A549 (cell line): ENCODE measurements around the gene TECPR2. TPM values are rescaled to one million over a fixed set of nuclear protein-coding genes. Genes with fewer than 3 reads are reported as not detected.

Experiments
- ATAC-seq, 2 experiments: fragments of 200-7000 bp in 1 of 2; fragments of >200 bp in 1 of 2; cut with Nextera tagmentation in 1 of 2; cut with Tn5 transposase in 1 of 2; 3 replicates each; pipeline versions ENCODE4 v1.8.0 to v1.9.1; 2018 to 2020; ENCODE audit warnings: mild to moderate bottlenecking in 1 of 2, moderate library complexity in 1 of 2
- CTCF ChIA-PET: fragments of 300-600 bp; sonication (Branson Sonifier 250); formaldehyde crosslinking; extraction: SDS; loops from one replicate; lab custom pipeline; 2021; ENCODE audit warnings: antibody characterized with exemption, inconsistent platforms; lab: Yijun Ruan, JAX
- POLR2A ChIA-PET: fragments of 350-600 bp; formaldehyde crosslinking; extraction: SDS; loops from one replicate; lab custom pipeline; 2021; ENCODE audit warnings: antibody characterized with exemption, inconsistent platforms; lab: Yijun Ruan, JAX
- DNase-seq, 2 experiments: peaks; one replicate each; pipeline versions ENCODE4 v3.0.0 to v3.0.0-alpha.2; 2011 to 2016; ENCODE audit warnings: low read depth in 1 of 2, low spot score in 1 of 2
- FAIRE-seq: peaks from 2 replicates; lab custom pipeline; 2011; peaks lifted over from hg19 to GRCh38; lab: Jason Lieb, UNC
- H3K27ac ChIP-seq, 2 experiments: fragments of >200 bp; sonication (Bioruptor Twin); formaldehyde crosslinking; 3 replicates each; pipeline ENCODE4 v1.5.1; 2016 to 2017
- H3K4me1 ChIP-seq: fragments of >200 bp; sonication (Bioruptor Twin); formaldehyde crosslinking; 3 replicates; pipeline ENCODE4 v1.6.1; 2016
- H3K4me2 ChIP-seq: fragments of >200 bp; sonication (Bioruptor Twin); formaldehyde crosslinking; 3 replicates; pipeline ENCODE4 v1.6.1; 2016
- H3K4me3 ChIP-seq: fragments of >200 bp; sonication (Bioruptor Twin); formaldehyde crosslinking; 3 replicates; pipeline ENCODE4 v1.5.1; 2016
- H3K9me3 ChIP-seq: fragments of >200 bp; sonication (Bioruptor Twin); formaldehyde crosslinking; 3 replicates; pipeline ENCODE4 v1.6.1; 2016
- CBX2 ChIP-seq: fragments of 200-600 bp; sonication (generic); IDR thresholded peaks from 2 replicates; pipeline ENCODE4 v1.6.1; 2016; ENCODE audit warnings: low read depth, mild to moderate bottlenecking, borderline replicate concordance
- CTCF ChIP-seq: fragments of >200 bp; sonication (Bioruptor Twin); formaldehyde crosslinking; IDR thresholded peaks from 3 replicates; pipeline ENCODE4 v1.5.1; 2016
- E2F6 ChIP-seq: IDR thresholded peaks from 2 replicates; pipeline ENCODE4 v1.6.1; 2012; ENCODE audit warnings: low read depth, borderline replicate concordance
- EHMT2 ChIP-seq: fragments of 200-600 bp; sonication (generic); IDR thresholded peaks from 2 replicates; pipeline ENCODE4 v1.6.1; 2016; ENCODE audit warnings: antibody characterized with exemption, low read depth, mild to moderate bottlenecking, moderate library complexity
- ELK1 ChIP-seq: fragments of 150-350 bp; IDR thresholded peaks from 2 replicates; pipeline ENCODE4 v1.6.1; 2014; ENCODE audit warnings: low read depth, mild to moderate bottlenecking, low read length
- GATA3 ChIP-seq: IDR thresholded peaks from 2 replicates; pipeline ENCODE4 v1.6.1; 2012; ENCODE audit warnings: borderline replicate concordance
- HDAC2 ChIP-seq: fragments of 200-600 bp; sonication (generic); IDR thresholded peaks from 2 replicates; pipeline ENCODE4 v1.6.1; 2016
- HEYL ChIP-seq: fragments of 250-450 bp; sonication (Bioruptor Pico); IDR thresholded peaks from 2 replicates; pipeline ENCODE4 v1.8.0; 2021; ENCODE audit warnings: mild to moderate bottlenecking, moderate library complexity
- HMGXB4 ChIP-seq: fragments of 250-450 bp; sonication (Bioruptor Pico); IDR thresholded peaks from 2 replicates; pipeline ENCODE4 v1.5.0; 2021; ENCODE audit warnings: mild to moderate bottlenecking, moderate library complexity, borderline replicate concordance
- HOXA7 ChIP-seq: fragments of 250-450 bp; sonication (Bioruptor Pico); IDR thresholded peaks from 2 replicates; pipeline ENCODE4 v1.5.0; 2020; ENCODE audit warnings: mild to moderate bottlenecking, moderate library complexity
- KDM5A ChIP-seq: fragments of 200-600 bp; sonication (generic); IDR thresholded peaks from 2 replicates; pipeline ENCODE4 v1.6.1; 2016; ENCODE audit warnings: antibody characterized with exemption, mild to moderate bottlenecking
- MAFK ChIP-seq: fragments of 450-650 bp; IDR thresholded peaks from 2 replicates; pipeline ENCODE4 v1.6.1; 2014; ENCODE audit not compliant: partially characterized antibody
- MAZ ChIP-seq: fragments of 150-350 bp; IDR thresholded peaks from 2 replicates; pipeline ENCODE4 v1.6.1; 2014; ENCODE audit warnings: antibody characterized with exemption, low read depth, low read length, borderline replicate concordance
- NPAS2 ChIP-seq: fragments of 250-450 bp; sonication (Bioruptor Pico); IDR thresholded peaks from 2 replicates; pipeline ENCODE4 v1.8.0; 2022; ENCODE audit warnings: mild to moderate bottlenecking, moderate library complexity, borderline replicate concordance
- PHF8 ChIP-seq: fragments of 200-600 bp; sonication (generic); IDR thresholded peaks from 2 replicates; pipeline ENCODE4 v1.6.1; 2016; ENCODE audit warnings: low read depth, mild to moderate bottlenecking, antibody characterized with exemption, moderate library complexity, borderline replicate concordance
- RAD21 ChIP-seq, 2 experiments: fragments of >200 bp in 1 of 2; sonication (Bioruptor Twin) in 1 of 2; formaldehyde crosslinking in 1 of 2; IDR thresholded peaks in 1 of 2; conservative IDR thresholded peaks in 1 of 2; 2 replicates in 1 of 2; 3 replicates in 1 of 2; pipeline ENCODE4 v1.6.1; 2012 to 2018; ENCODE audit warnings: inconsistent platforms in 1 of 2
- RCOR1 ChIP-seq: fragments of 150-350 bp; IDR thresholded peaks from 2 replicates; pipeline ENCODE4 v1.6.1; 2014; ENCODE audit warnings: antibody characterized with exemption, low read length, low read depth
- SREBF2 ChIP-seq: fragments of 450-650 bp; IDR thresholded peaks from 2 replicates; pipeline ENCODE4 v1.6.1; 2014; ENCODE audit warnings: mild to moderate bottlenecking, moderate library complexity
- WGBS: methylation state at CpG from one replicate; pipeline ENCODE4 v1.1.6; 2017; ENCODE audit errors: missing lambda C conversion rate; 5-methylcytosine and 5-hydroxymethylcytosine counted together
- polyA plus RNA-seq, 4 experiments: library from polyadenylated mRNA; depleted of rRNA in 3 of 4; stranded (reverse); fragments of >200 nt; fragmentation: RNase III in 1 of 4; extraction: RNeasy Plus Mini Kit Qiagen cat#74134 plus additional on column Dnase treatment in 1 of 4; gene quantifications; 2 replicates in 3 of 4; 3 replicates in 1 of 4; pipeline ENCODE4 v1.2.3, GENCODE V29; 2011 to 2017

The TECPR2 gene
- polyA plus RNA-seq, 2 of the 4 experiments (the other 2 are of a cell fraction), result 5.9 to 7.6 TPM

- Histone ChIP-seq H3K9me3 (no peaks in the 10 kb centered on the region), H3K4me2 (peak overlapping the region; percentile 10; the same call in 2 of the 3 replicates), H3K27ac (0 out of 6 replicates have a peak overlapping the region, but pooled peaks of 1 of the 2 experiments have one; percentile 30), H3K4me3 (no peak overlapping the region), H3K4me1 (peaks cover 10% of the 10 kb centered on the region)
- FAIRE-seq (no peak), ATAC-seq (peak; percentile 70 to 76; a peak in 4 of 6 replicates), DNase-seq (peak; percentile 35 to 44)
- 67% methylated on average over 8 of the region's 8 CpGs for WGBS
- TF ChIP-seq CTCF (no peak), HDAC2 (no peak), GATA3 (0 out of 2 replicates have a peak, but pooled peaks have one; percentile 21)
- CTCF ChIA-PET, result interaction anchor here (0.8 to 1.9 kb wide), 4 partner anchors 10 to 703 kb away, joined by 3 to 8 read pairs (median 4); no protein-coding TSS in a partner anchor
- POLR2A ChIA-PET, result interaction anchor here (0.6 kb wide), 1 partner anchor 747 kb away, joined by 3 read pairs; no protein-coding TSS in a partner anchor
Measured at GRCh38 chr14:102481791-102482238, 119.1 kb downstream of the TECPR2 start.

GRCh38 chr14:102484316-102484715, 121.6 kb downstream of the TECPR2 start:
- CTCF ChIA-PET, result interaction anchor here (0.6 to 2.6 kb wide), 4 partner anchors 12 to 109 kb away, joined by 3 to 11 read pairs (median 4); no protein-coding TSS in a partner anchor
- Histone ChIP-seq H3K4me2 (no peak overlapping the region), H3K4me3 (no peak overlapping the region), H3K9me3 (no peaks in the 10 kb centered on the region), H3K27ac (no peak overlapping the region), H3K4me1 (peaks cover 10% of the 10 kb centered on the region)
- TF ChIP-seq KDM5A (no peak), HEYL (no peak)
- TF ChIP-seq, all 56 proteins: peak for 0
- DNase-seq (no peak), ATAC-seq (no peak), FAIRE-seq (no peak)
- 72% methylated on average over 5 of the region's 5 CpGs for WGBS
- POLR2A ChIA-PET, result no interaction called here

- Histone ChIP-seq H3K4me1 (peaks cover 10% of the 10 kb centered on the region), H3K27ac (no peak overlapping the region), H3K4me3 (no peak overlapping the region), H3K9me3 (no peaks in the 10 kb centered on the region), H3K4me2 (no peak overlapping the region)
- 87% methylated on average over 11 of the region's 11 CpGs for WGBS
- ChIA-PET POLR2A (no interaction called here), CTCF (interaction anchor here (1.1 to 2.6 kb wide), 3 partner anchors 21 to 47 kb away, joined by 3 to 11 read pairs (median 4); no protein-coding TSS in a partner anchor)
- TF ChIP-seq EHMT2 (no peak), RCOR1 (no peak), ELK1 (no peak), NPAS2 (no peak), PHF8 (no peak), MAZ (no peak), SREBF2 (no peak), HOXA7 (no peak), KDM5A (no peak), E2F6 (no peak), RAD21 (conservative IDR thresholded peaks at IDR 0.05 in 1 of 2, IDR thresholded peaks at IDR 0.05 in 1 of 2) (no peak), HMGXB4 (no peak), CBX2 (no peak), MAFK (no peak)
- DNase-seq, result no peak
- no peak for ATAC-seq
- no peak for FAIRE-seq
Measured at GRCh38 chr14:102485693-102486512, 123.2 kb downstream of the TECPR2 start.
